Measurements from ENCODE around the gene UBE2J1.

DNA sequence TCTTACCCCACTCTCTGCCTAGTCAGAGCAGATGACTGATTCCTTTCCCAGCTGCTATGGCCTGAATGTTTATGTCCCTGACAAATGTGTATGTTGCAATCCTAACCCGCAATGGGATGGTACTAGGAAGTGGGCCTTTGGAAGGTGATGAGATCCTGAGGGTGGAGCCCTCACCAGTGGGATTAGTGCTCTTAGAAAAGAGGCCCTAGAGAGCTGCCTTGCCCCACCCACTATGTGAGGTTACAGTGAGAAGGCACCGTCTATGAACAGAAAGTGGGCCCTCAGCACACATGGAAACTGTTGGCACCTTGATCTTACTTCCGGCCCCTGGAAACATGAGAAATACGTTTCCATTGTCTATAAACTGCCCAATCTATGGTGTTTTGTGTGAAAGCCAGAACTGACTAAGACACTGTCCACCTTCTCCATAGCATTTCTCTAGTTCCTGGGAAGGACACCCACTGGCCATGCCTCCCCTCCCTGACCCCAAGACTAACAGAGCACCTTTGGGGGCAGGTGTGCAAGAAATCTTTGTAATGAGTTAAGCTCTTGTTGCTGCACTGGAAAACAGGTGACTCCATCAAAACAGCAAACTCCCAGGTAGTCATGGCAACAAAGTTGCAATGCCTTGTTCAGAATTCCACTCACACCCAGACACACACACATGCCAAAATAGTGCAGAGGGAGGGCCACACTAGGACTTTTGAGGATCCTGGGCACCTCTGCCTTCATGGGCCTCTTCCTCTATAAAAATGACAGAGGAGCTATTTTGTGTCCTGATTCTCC is 53.6 kb downstream of the UBE2J1 start:
- TF ChIP-seq CTCF (IDR thresholded peaks at IDR 0.05 in 8 of 11, conservative IDR thresholded peaks at IDR 0.05 in 3 of 11): no peak
- TF ChIP-seq POLR2A (IDR thresholded peaks at IDR 0.05): no peak
- TF ChIP-seq POLR2AphosphoS5 (IDR thresholded peaks at IDR 0.05): no peak

Measured in spleen (tissue), 7 donors.